NCI-H345 (cell line): Measurements from ENCODE around the gene SENP6.
"Not testable (repeated sequence)": the region's sequence is repeated elsewhere in the genome, so short reads cannot be mapped to it uniquely, and the experiment has no call there.

Experiments
- DNase-seq: peaks from one replicate; lab custom pipeline; 2025; lab: John Stamatoyannopoulos, UW

SENP6 gene

GRCh38 chr6:75601304-75602245, at the start of gene SENP6:
SENP6 (plus strand) TSS chr6:75601880; CDS start chr6:75602525, 645 bp downstream.
- DNase-seq = peak; percentile 67

GRCh38 chr6:75556240-75556639, 45.4 kb upstream of the SENP6 start:
- no peak for DNase-seq

GRCh38 chr6:75557068-75557467, 44.6 kb upstream of the SENP6 start:
- no peak for DNase-seq

GRCh38 chr6:75563032-75563431, 38.6 kb upstream of the SENP6 start:
- no peak for DNase-seq

- no peak for DNase-seq
Measured at GRCh38 chr6:75566137-75566767, 35.4 kb upstream of the SENP6 start.

- no peak for DNase-seq
Measured at GRCh38 chr6:75568100-75568499, 33.6 kb upstream of the SENP6 start.

GRCh38 chr6:75568965-75569364, 32.7 kb upstream of the SENP6 start:
- no peak for DNase-seq

- not testable (repeated sequence) for DNase-seq
Measured at GRCh38 chr6:75570671-75571070, 31.0 kb upstream of the SENP6 start.

- DNase-seq = no peak
Measured at GRCh38 chr6:75572072-75572471, 29.6 kb upstream of the SENP6 start.

GRCh38 chr6:75579951-75580350, 21.7 kb upstream of the SENP6 start:
- no peak for DNase-seq

- DNase-seq = no peak
Measured at GRCh38 chr6:75581231-75581630, 20.4 kb upstream of the SENP6 start.

- not testable (repeated sequence) for DNase-seq
Measured at GRCh38 chr6:75584552-75584951, 17.1 kb upstream of the SENP6 start.

GRCh38 chr6:75588948-75589347, 12.7 kb upstream of the SENP6 start:
- no peak for DNase-seq

GRCh38 chr6:75590370-75590769, 11.3 kb upstream of the SENP6 start:
- no peak for DNase-seq

GRCh38 chr6:75596380-75596779, 5.3 kb upstream of the SENP6 start:
- not testable (repeated sequence) for DNase-seq

- peak; percentile 4 for DNase-seq
Measured at GRCh38 chr6:75600768-75601167, 912 bp upstream of the SENP6 start.

- DNase-seq = peak; percentile 43
Measured at GRCh38 chr6:75602246-75603105, 796 bp downstream of the SENP6 start.

- no peak for DNase-seq
Measured at GRCh38 chr6:75603106-75603420, 1.4 kb downstream of the SENP6 start.

- no peak for DNase-seq
Measured at GRCh38 chr6:75604294-75604693, 2.6 kb downstream of the SENP6 start.

- DNase-seq = no peak
Measured at GRCh38 chr6:75605635-75606034, 4.0 kb downstream of the SENP6 start.

- DNase-seq = no peak
Measured at GRCh38 chr6:75608304-75608703, 6.6 kb downstream of the SENP6 start.

- DNase-seq = no peak
Measured at GRCh38 chr6:75608956-75609533, 7.4 kb downstream of the SENP6 start.
